Eye (tissue), 1 donor: ENCODE data around the gene AFF1.
A peak's percentile ranks its signal among the peaks of the same experiment; 100 is the strongest.
"Not testable (repeated sequence)": the region's sequence is repeated elsewhere in the genome, so short reads cannot be mapped to it uniquely, and the experiment has no call there.

Experiments used
- DNase-seq: peaks from one replicate; pipeline ENCODE4 v3.0.0-alpha.2; 2015

Gene AFF1

GRCh38 chr4:87017580-87018342, 83.0 kb downstream of the AFF1 start:
- DNase-seq, result no peak

- DNase-seq, result no peak
Observed at GRCh38 chr4:87018753-87019152, 83.9 kb downstream of the AFF1 start.

GRCh38 chr4:87019246-87019791, 84.5 kb downstream of the AFF1 start:
- DNase-seq, result no peak

DNA sequence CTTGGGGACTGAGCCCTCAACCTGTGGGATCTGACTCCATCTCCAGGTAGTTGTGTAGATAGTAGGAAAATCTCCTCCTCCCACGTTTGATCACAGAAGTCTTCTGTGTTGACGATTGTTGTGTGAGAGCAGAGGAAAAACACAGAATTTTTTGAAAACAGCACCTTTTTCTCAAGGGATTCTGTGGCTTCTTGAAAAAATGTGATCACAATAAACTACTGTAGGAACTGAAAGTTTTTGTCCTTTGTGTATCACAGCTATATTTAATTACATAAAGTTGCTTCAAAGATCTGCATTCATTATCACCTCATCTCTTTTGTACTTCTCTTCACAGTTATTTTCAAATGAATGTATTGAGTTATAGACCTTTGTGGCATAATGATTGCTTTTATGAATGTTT, 85.1 kb downstream of the AFF1 start:
- no peak for DNase-seq

- DNase-seq, result no peak
Observed at GRCh38 chr4:87024201-87024600, 89.4 kb downstream of the AFF1 start.

DNA sequence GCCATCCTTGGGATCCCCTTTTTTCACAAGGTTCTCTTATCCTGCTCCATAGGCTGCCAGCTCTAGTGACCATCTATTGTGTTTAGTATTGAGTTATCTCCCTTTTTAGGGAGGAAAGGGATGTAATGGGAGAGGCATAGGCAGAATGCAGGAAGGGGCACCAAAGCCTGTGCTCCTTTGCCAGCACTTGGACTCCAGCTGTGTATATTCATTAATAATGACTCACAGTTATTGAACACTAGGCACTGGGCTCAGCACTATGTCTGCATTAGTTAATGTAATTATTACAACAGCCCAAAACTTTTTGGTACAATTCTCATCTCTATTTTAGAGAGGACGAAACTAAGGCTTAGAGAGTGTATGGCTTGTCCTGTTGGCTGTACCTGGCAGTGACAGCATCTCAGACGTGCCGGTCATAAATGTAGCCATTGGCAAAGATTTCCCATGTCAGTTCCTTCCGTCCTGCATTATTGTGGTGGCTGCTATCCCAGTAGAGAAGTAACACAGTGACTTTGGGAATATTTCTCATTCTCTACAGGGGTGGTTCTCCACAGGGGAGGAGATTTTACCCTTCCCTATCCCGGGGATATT, 90.3 kb downstream of the AFF1 start:
- DNase-seq, result no peak

DNA sequence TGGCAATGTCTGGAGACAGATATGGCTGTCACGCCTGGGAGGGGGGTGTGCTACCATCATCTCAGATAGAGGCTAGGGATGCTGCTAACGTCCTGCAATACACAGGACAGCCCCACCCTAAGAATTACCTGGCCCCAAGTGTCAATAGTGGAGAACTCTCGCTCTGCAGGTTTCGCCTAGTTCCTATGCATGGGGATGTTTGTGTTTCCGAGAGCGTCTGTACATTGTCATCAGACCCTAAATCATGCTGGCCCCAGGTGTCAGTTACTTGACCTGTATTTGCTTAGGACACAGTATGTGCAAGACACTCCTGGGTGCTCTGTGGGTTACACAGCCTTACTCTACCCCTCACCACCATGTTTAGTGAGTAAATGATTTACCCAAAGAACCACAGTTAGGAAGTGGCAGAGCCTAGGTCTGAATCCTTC, 90.8 kb downstream of the AFF1 start:
- DNase-seq, result no peak

DNA sequence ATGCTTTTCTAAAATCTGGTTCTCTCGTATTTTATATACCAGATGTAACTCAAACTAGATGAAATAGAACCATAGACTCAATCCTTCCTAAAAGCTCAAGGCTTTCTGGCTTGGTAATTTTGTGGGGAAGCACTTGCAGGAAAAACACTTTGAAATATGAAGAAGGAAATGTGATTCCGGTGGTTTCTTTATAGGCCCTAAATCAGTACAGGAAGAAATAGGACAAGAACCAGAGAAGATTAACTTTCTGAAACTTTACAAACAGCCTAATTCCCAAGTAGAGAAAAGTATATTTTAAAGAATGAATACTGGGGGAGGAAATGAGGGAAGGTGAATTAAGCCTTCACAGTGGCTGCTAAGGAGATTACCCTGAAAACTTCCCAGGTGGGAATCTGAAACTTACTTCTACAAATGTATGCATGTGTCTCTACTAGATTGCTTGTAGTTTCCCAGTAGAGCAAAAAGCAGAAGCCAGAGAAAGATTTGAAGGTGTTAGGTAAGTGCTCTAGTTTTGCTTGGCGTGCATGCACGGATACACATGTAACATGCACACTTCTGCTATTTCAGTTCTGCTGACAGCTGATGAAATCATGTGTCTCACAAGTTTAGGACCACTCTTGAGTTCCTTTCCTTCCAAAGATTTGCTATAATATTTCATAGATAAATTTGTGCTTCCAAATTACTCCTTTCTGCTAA, 92.1 kb downstream of the AFF1 start:
- DNase-seq, result no peak

GRCh38 chr4:87029356-87029755, 94.5 kb downstream of the AFF1 start:
- DNase-seq, result no peak

- DNase-seq, result no peak
Observed at GRCh38 chr4:87030124-87030523, 95.3 kb downstream of the AFF1 start.

GRCh38 chr4:87030755-87031441, 96.1 kb downstream of the AFF1 start:
- peak; percentile 80 for DNase-seq

DNA sequence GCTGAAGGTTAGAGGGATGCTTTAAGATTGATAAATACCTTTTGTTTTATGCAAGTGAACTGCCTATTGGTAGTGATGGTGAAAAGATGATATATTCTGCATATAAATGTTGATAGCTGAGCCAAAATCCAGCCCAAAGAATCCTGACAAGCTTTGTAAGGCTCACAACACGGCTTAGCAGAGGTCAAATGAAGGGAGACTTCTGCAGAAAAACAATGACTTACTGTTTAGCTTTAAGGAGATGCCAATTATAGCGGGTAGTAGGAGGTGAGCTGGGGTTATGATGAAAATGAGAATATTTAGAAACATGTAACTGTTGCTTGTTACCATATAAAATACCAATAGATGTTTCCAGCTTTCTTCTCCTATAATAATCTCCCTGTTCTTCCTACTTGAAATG, 97.1 kb downstream of the AFF1 start:
- peak; percentile 57 for DNase-seq

GRCh38 chr4:87032884-87033533, 98.2 kb downstream of the AFF1 start:
- peak; percentile 60 for DNase-seq

GRCh38 chr4:87033902-87034301, 99.1 kb downstream of the AFF1 start:
- no peak for DNase-seq

- no peak for DNase-seq
Observed at GRCh38 chr4:87034527-87034926, 99.7 kb downstream of the AFF1 start.

- DNase-seq, result peak; percentile 53
Observed at GRCh38 chr4:87035881-87036509, 101.2 kb downstream of the AFF1 start.

GRCh38 chr4:87036713-87037112, 101.9 kb downstream of the AFF1 start:
- DNase-seq, result no peak

GRCh38 chr4:87037171-87037570, 102.4 kb downstream of the AFF1 start:
- DNase-seq, result not testable (repeated sequence)

GRCh38 chr4:87037671-87038334, 103.0 kb downstream of the AFF1 start:
- peak; percentile 80 for DNase-seq

DNA sequence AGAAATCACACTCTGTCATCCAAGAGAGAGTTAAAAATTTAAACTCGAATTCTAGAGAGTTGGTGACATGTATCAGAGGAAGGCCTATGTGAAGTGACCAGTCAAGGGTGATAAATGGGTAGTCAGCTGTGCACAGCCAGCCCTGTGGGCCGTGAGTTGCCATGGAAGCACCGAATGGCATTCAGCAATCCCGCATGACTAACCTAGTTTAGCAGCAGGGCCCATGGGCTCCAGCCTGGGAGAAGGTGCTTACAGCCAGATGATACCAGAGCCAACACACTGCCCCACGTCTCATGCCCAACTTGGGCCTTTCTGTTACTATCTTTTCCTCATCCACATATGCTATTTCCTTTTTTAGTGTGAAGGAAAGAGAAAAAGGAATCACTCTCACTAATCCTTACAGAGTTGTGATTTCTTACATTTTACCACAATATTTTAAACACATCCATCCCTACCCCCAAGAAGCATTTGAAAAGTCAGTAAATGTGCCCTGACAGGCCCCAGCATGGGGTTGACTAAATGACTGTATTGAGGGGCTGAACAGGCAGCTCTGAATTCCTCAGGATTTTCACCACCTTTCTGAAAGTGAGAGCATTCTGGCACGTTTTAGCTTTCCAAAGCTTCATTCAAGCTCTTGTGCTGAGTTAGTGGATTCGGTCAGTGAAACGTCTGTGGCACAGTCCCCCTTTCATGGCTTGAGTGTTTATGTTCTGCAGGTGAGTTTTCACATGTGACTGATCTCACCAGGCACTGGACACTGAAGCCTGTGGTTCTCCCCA, 104.2 kb downstream of the AFF1 start:
- DNase-seq, result peak; percentile 97

- DNase-seq, result no peak
Observed at GRCh38 chr4:87041141-87041540, 106.3 kb downstream of the AFF1 start.
